Measurements from ENCODE around the gene DLX4.

Gene DLX4

GRCh38 chr17:49987681-49988441, 18.9 kb downstream of the DLX4 start:
- no peak for DNase-seq (ENCODE audit: low spot score)

GRCh38 chr17:49989518-49989880, 20.5 kb downstream of the DLX4 start:
- DNase-seq (ENCODE audit: low spot score) = no peak

GRCh38 chr17:49990331-49990730, 21.3 kb downstream of the DLX4 start:
- no peak for DNase-seq (ENCODE audit: low spot score)

- DNase-seq (ENCODE audit: low spot score) = no peak
These were observed 21.9 kb downstream of the DLX4 start for GRCh38 chr17:49990921-49991320.

GRCh38 chr17:49991409-49991808, 22.4 kb downstream of the DLX4 start:
- DNase-seq (ENCODE audit: low spot score) = no peak

GRCh38 chr17:49992191-49992932, 23.4 kb downstream of the DLX4 start:
- no peak for DNase-seq (ENCODE audit: low spot score)

GRCh38 chr17:49992933-49993422, 24.0 kb downstream of the DLX4 start:
- DNase-seq (ENCODE audit: low spot score) = no peak

GRCh38 chr17:49993423-49994060, 24.6 kb downstream of the DLX4 start:
- no peak for DNase-seq (ENCODE audit: low spot score)

- no peak for DNase-seq (ENCODE audit: low spot score)
These were observed 25.4 kb downstream of the DLX4 start for GRCh38 chr17:49994085-49995054.

GRCh38 chr17:49995055-49995738, 26.2 kb downstream of the DLX4 start, which contains the start of gene DLX3:
DLX3 (minus strand) TSS chr17:49995224; CDS start chr17:49994998, 226 bp downstream.
- no peak for DNase-seq (ENCODE audit: low spot score)

GRCh38 chr17:49996121-49996494, 27.1 kb downstream of the DLX4 start:
- DNase-seq (ENCODE audit: low spot score) = no peak

GRCh38 chr17:49996495-49997300, 27.7 kb downstream of the DLX4 start:
- DNase-seq (ENCODE audit: low spot score) = peak; percentile 40

- DNase-seq (ENCODE audit: low spot score) = no peak
These were observed 28.3 kb downstream of the DLX4 start for GRCh38 chr17:49997301-49997650.

GRCh38 chr17:49997773-49998703, 29.0 kb downstream of the DLX4 start:
- peak; percentile 81 for DNase-seq (ENCODE audit: low spot score)

GRCh38 chr17:49998836-49999511, 30.0 kb downstream of the DLX4 start:
- no peak for DNase-seq (ENCODE audit: low spot score)

- DNase-seq (ENCODE audit: low spot score) = no peak
These were observed 34.9 kb downstream of the DLX4 start for GRCh38 chr17:50003911-50004310.

GRCh38 chr17:50009282-50009681, 40.3 kb downstream of the DLX4 start:
- DNase-seq (ENCODE audit: low spot score) = no peak

GRCh38 chr17:50013079-50013478, 44.1 kb downstream of the DLX4 start:
- DNase-seq (ENCODE audit: low spot score) = no peak

Data from kidney capillary endothelial cell (primary cell).